OCI-LY7 (cell line): Measurements from ENCODE around the gene CFAP157.

ENCODE experiments used
- CTCF ChIP-seq: fragments of 200-600 bp; sonication (generic); conservative IDR thresholded peaks from 2 replicates; pipeline ENCODE4 v1.5.1; 2014; ENCODE audit warnings: mild to moderate bottlenecking, antibody characterized with exemption, low read length, moderate library complexity, mixed read lengths
- EZH2phosphoT487 ChIP-seq: fragments of 200-600 bp; sonication (generic); IDR thresholded peaks from 2 replicates; pipeline ENCODE4 v1.6.1; 2018; ENCODE audit warnings: low read depth, borderline replicate concordance, mild to moderate bottlenecking, mixed run types, antibody characterized with exemption, low read length, moderate library complexity, mixed read lengths

DNA sequence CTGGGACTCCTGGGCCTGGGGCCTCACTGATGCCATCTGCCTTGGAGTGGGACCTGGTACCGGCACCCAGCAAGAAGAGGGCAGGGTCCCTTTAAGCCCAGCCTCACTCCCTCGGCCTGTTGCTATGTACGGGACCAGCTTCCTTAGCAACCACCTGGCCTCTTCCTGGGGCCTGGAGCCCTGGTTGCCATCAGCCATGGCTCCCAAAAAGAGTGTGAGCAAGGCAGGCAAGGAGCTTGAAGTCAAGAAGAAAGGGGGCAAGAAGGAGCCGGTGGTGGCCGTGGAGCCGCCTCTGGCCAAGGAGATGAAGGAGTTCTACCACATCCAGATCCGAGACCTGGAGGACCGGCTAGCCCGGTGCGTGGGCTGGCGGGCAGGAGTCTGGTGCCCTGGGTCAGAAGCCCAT lies at the start of gene CFAP157:
- TF ChIP-seq CTCF = no peak
- TF ChIP-seq EZH2phosphoT487 = no peak
